ENCODE measurements around the gene C1QTNF1. TPM values are rescaled to one million over a fixed set of nuclear protein-coding genes. Genes with fewer than 3 reads are reported as not detected.

Gene C1QTNF1
- total and polyA plus RNA-seq, 4 donors = 7.4 to 84.5 (median 30.0) TPM

DNA sequence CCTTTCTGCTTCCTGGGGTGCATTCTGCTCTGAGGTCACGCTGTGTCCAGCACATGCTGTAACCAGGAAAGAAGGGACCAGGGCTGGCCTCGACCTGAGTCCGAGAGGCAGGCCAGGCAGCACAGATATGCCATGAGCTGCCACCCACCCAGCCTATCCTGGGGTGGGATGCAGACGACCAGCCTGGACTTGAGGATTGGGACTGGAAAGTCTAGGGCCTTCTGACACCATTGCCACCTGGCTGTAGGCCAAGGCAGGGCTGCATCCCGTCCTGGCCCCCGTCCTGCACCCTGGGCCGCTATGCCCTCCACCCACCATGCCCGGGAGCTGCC lies 65.0 kb downstream of the C1QTNF1 start:
- Histone ChIP-seq H3K4me3 (no peak overlapping the region), H3K9me3 (ENCODE audit: control insufficient read depth in 4 of 4, insufficient read depth in 3 of 4, low read length in 3 of 4) (no peaks in the 10 kb centered on the region), H3K27ac (ENCODE audit: low read depth in 1 of 2, low read length in 1 of 2) (no peak overlapping the region), H3K9ac (ENCODE audit: insufficient read depth in 1 of 2, low read length in 2 of 2) (no peak overlapping the region), H3K36me3 (ENCODE audit: control insufficient read depth in 4 of 4, insufficient read depth in 4 of 4, low read length in 4 of 4) (peaks cover 0 to 29% (median 5%) of the 10 kb centered on the region in 4 donors), H3K27me3 (ENCODE audit: control insufficient read depth in 3 of 3, insufficient read depth in 3 of 3, low read length in 2 of 3) (no peaks in the 10 kb centered on the region), H3K4me1 (ENCODE audit: control insufficient read depth in 5 of 5, insufficient read depth in 5 of 5, low read length in 5 of 5) (no peaks in the 10 kb centered on the region)
- TF ChIP-seq, protein P1, sequence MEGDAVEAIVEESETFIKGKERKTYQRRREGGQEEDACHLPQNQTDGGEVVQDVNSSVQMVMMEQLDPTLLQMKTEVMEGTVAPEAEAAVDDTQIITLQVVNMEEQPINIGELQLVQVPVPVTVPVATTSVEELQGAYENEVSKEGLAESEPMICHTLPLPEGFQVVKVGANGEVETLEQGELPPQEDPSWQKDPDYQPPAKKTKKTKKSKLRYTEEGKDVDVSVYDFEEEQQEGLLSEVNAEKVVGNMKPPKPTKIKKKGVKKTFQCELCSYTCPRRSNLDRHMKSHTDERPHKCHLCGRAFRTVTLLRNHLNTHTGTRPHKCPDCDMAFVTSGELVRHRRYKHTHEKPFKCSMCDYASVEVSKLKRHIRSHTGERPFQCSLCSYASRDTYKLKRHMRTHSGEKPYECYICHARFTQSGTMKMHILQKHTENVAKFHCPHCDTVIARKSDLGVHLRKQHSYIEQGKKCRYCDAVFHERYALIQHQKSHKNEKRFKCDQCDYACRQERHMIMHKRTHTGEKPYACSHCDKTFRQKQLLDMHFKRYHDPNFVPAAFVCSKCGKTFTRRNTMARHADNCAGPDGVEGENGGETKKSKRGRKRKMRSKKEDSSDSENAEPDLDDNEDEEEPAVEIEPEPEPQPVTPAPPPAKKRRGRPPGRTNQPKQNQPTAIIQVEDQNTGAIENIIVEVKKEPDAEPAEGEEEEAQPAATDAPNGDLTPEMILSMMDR (IDR thresholded peaks at IDR 0.05; ENCODE audit: control extremely low read depth, extremely low read depth) = no peak
- no peak for DNase-seq
- ATAC-seq (ENCODE audit: insufficient read depth, low FRiP score) = no peak
- WGBS, 2 donors = 76 to 89% methylated on average over 8 of the region's 8 CpGs

GRCh38 chr17:79089720-79090442 lies 65.9 kb downstream of the C1QTNF1 start:
- ATAC-seq (ENCODE audit: insufficient read depth, low FRiP score) = no peak
- H3K27me3 ChIP-seq (ENCODE audit: control insufficient read depth in 3 of 3, insufficient read depth in 3 of 3, low read length in 2 of 3) = no peaks in the 10 kb centered on the region
- H3K4me1 ChIP-seq (ENCODE audit: control insufficient read depth in 5 of 5, insufficient read depth in 5 of 5, low read length in 5 of 5) = no peaks in the 10 kb centered on the region

GRCh38 chr17:79090443-79091225 lies 66.7 kb downstream of the C1QTNF1 start:
- Histone ChIP-seq H3K27ac (ENCODE audit: low read depth in 1 of 2, low read length in 1 of 2) (no peak overlapping the region), H3K9me3 (ENCODE audit: control insufficient read depth in 4 of 4, insufficient read depth in 3 of 4, low read length in 3 of 4) (no peaks in the 10 kb centered on the region), H3K27me3 (ENCODE audit: control insufficient read depth in 3 of 3, insufficient read depth in 3 of 3, low read length in 2 of 3) (peaks cover 0 to 1% (median 0%) of the 10 kb centered on the region in 3 donors), H3K36me3 (ENCODE audit: control insufficient read depth in 4 of 4, insufficient read depth in 4 of 4, low read length in 4 of 4) (peaks cover 0 to 12% (median 3%) of the 10 kb centered on the region in 4 donors), H3K9ac (ENCODE audit: insufficient read depth in 1 of 2, low read length in 2 of 2) (no peak overlapping the region), H3K4me1 (ENCODE audit: control insufficient read depth in 5 of 5, insufficient read depth in 5 of 5, low read length in 5 of 5) (no peaks in the 10 kb centered on the region), H3K4me3 (no peak overlapping the region)
- peak; percentile 45 to 60 (median 56) for DNase-seq
- 47 to 59% methylated on average over 30 to 32 of the region's 32 CpGs for WGBS, 2 donors
- TF ChIP-seq, protein P1 (IDR thresholded peaks at IDR 0.05; ENCODE audit: control extremely low read depth, extremely low read depth) = no peak
- no peak for ATAC-seq (ENCODE audit: insufficient read depth, low FRiP score)

More at GRCh38 chr17:79089720-79090442, 65.9 kb downstream of the C1QTNF1 start:
- TF ChIP-seq, protein P1 (IDR thresholded peaks at IDR 0.05; ENCODE audit: control extremely low read depth, extremely low read depth) = no peak
- Histone ChIP-seq H3K27ac (ENCODE audit: low read depth in 1 of 2, low read length in 1 of 2) (no peak overlapping the region), H3K9ac (ENCODE audit: insufficient read depth in 1 of 2, low read length in 2 of 2) (no peak overlapping the region), H3K36me3 (ENCODE audit: control insufficient read depth in 4 of 4, insufficient read depth in 4 of 4, low read length in 4 of 4) (peaks cover 0 to 20% (median 5%) of the 10 kb centered on the region in 4 donors), H3K4me3 (no peak overlapping the region), H3K9me3 (ENCODE audit: control insufficient read depth in 4 of 4, insufficient read depth in 3 of 4, low read length in 3 of 4) (no peaks in the 10 kb centered on the region)
- WGBS, 2 donors = 74 to 85% methylated on average over 31 of the region's 31 CpGs
- no peak for DNase-seq
